HCT116 (cell line): ENCODE data around the gene HCN3. TPM values are rescaled to one million over a fixed set of nuclear protein-coding genes. Genes with fewer than 3 reads are reported as not detected.
"Not testable (repeated sequence)": the region's sequence is repeated elsewhere in the genome, so short reads cannot be mapped to it uniquely, and the experiment has no call there.

ENCODE experiments used
- ATAC-seq: fragments of 200-7000 bp; cut with Tn5 transposase; 2 replicates; pipeline ENCODE4 v1.9.1; 2020; ENCODE audit warnings: mild to moderate bottlenecking, moderate library complexity
- BruUV-seq: library from RNA; stranded (reverse); fragments of 400-500 nt; replicated peaks from 2 replicates; lab custom pipeline; 2021; lab: Mats Ljungman, UMichigan
- CTCF ChIA-PET: fragments of 300-600 bp; sonication (Branson Sonifier 250); formaldehyde crosslinking; loops from one replicate; lab custom pipeline; 2021; ENCODE audit warnings: antibody characterized with exemption; lab: Charles Lee
- POLR2A ChIA-PET: fragments of 300-600, 350-600 bp; sonication (Branson Sonifier 250); formaldehyde crosslinking; loops from one replicate; lab custom pipeline; 2021; ENCODE audit warnings: antibody characterized with exemption; lab: Charles Lee
- RAD21 ChIA-PET, 2 experiments: fragments of 300-600 bp; sonication (Branson Sonifier 250); formaldehyde crosslinking; loops; one replicate each; lab custom pipeline; 2023; ENCODE audit warnings: low total read pairs in 2 of 2; ENCODE audit not compliant: uncharacterized antibody in 2 of 2, unreplicated experiment in 2 of 2, low non-redundant PET in 1 of 2; lab: Charles Lee
- DNase-seq: peaks from one replicate; pipeline ENCODE4 v3.0.0-alpha.2; 2010; ENCODE audit warnings: low read depth, low spot score
- H2AFZ ChIP-seq: fragments of 200-600 bp; shearing (Covaris generic), sonication (generic); 2 replicates; pipeline ENCODE4 v1.6.1; 2017; ENCODE audit warnings: low read depth, mixed run types, mixed read lengths, antibody characterized with exemption, low read length; ENCODE audit not compliant: poor library complexity, severe bottlenecking
- H3K27ac ChIP-seq: 2 replicates; pipeline ENCODE4 v1.5.1; 2012; ENCODE audit warnings: low read depth, low read length
- H3K27me3 ChIP-seq: fragments of 200-600 bp; sonication (generic); 2 replicates; pipeline ENCODE4 v1.6.1; 2016; ENCODE audit warnings: mixed run types, low read length, mixed read lengths; ENCODE audit not compliant: insufficient read depth
- H3K36me3 ChIP-seq, 2 experiments: fragments of 200-500 bp in 1 of 2; fragments of 200-600 bp in 1 of 2; sonication (Bioruptor generic) in 1 of 2; sonication (generic) in 1 of 2; 2 replicates each; pipeline versions ENCODE4 v1.5.1 to v1.6.1; 2014 to 2016; ENCODE audit warnings: low read length in 2 of 2, inconsistent platforms in 1 of 2, mixed read lengths in 1 of 2, mixed run types in 1 of 2; ENCODE audit not compliant: insufficient read depth in 2 of 2, control insufficient read depth in 1 of 2
- H3K4me1 ChIP-seq, 2 experiments: fragments of 200-600 bp in 1 of 2; sonication (generic) in 1 of 2; 2 replicates each; pipeline versions ENCODE4 v1.5.1 to v1.6.1; 2012 to 2017; ENCODE audit warnings: low read length in 2 of 2, inconsistent platforms in 1 of 2, mild to moderate bottlenecking in 1 of 2, mixed read lengths in 1 of 2, mixed run types in 1 of 2, moderate library complexity in 1 of 2; ENCODE audit not compliant: insufficient read depth in 2 of 2, control insufficient read depth in 1 of 2
- H3K4me2 ChIP-seq: fragments of 200-600 bp; sonication (generic); 2 replicates; pipeline ENCODE4 v1.6.1; 2017; ENCODE audit warnings: mixed run types, low read length, mixed read lengths
- H3K4me3 ChIP-seq, 2 experiments: fragments of 200-600 bp in 1 of 2; sonication (generic) in 1 of 2; replicated peaks in 1 of 2; 2 replicates each; pipeline ENCODE4 v1.5.1; 2011 to 2016; ENCODE audit warnings: low read length in 2 of 2, control low read depth in 1 of 2, low read depth in 1 of 2, mild to moderate bottlenecking in 1 of 2, mixed read lengths in 1 of 2, mixed run types in 1 of 2
- H3K79me2 ChIP-seq: fragments of 200-600 bp; sonication (generic); 2 replicates; pipeline ENCODE4 v1.6.1; 2017; ENCODE audit warnings: mild to moderate bottlenecking, mixed run types, low read length, moderate library complexity, mixed read lengths; ENCODE audit not compliant: insufficient read depth
- H3K9ac ChIP-seq: fragments of 200-600 bp; sonication (generic); 2 replicates; pipeline ENCODE4 v1.6.1; 2016; ENCODE audit warnings: low read length, mixed read lengths
- H3K9me2 ChIP-seq: fragments of 200-600 bp; sonication (generic), shearing (Covaris generic); 2 replicates; pipeline ENCODE4 v1.6.1; 2017; ENCODE audit warnings: mixed run types, mild to moderate bottlenecking, moderate library complexity; ENCODE audit not compliant: insufficient read depth
- H3K9me3 ChIP-seq, 2 experiments: fragments of 200-500 bp in 1 of 2; fragments of 200-600 bp in 1 of 2; sonication (Bioruptor generic) in 1 of 2; sonication (generic) in 1 of 2; 2 replicates each; pipeline ENCODE4 v1.6.1; 2014 to 2017; ENCODE audit warnings: low read length in 2 of 2, mixed read lengths in 2 of 2, inconsistent platforms in 1 of 2, low read depth in 1 of 2, mild to moderate bottlenecking in 1 of 2, mixed run types in 1 of 2, moderate library complexity in 1 of 2; ENCODE audit not compliant: control insufficient read depth in 1 of 2, insufficient read depth in 1 of 2
- H4K20me1 ChIP-seq: fragments of 200-600 bp; sonication (generic), shearing (Covaris generic); 2 replicates; pipeline ENCODE4 v1.6.1; 2017; ENCODE audit warnings: mixed run types, mild to moderate bottlenecking, moderate library complexity; ENCODE audit not compliant: insufficient read depth
- EGR1 ChIP-seq: IDR thresholded peaks from 2 replicates; pipeline ENCODE4 v1.6.1; 2012; ENCODE audit warnings: low read depth
- ELF1 ChIP-seq: IDR thresholded peaks from 2 replicates; pipeline ENCODE4 v1.6.1; 2012; ENCODE audit warnings: low read depth, borderline replicate concordance
- EZH2 ChIP-seq: fragments of 200-600 bp; sonication (generic); IDR thresholded peaks from 2 replicates; pipeline ENCODE4 v1.6.1; 2017; ENCODE audit warnings: antibody characterized with exemption, mixed run types
- POLR2A ChIP-seq: IDR thresholded peaks from 2 replicates; pipeline ENCODE4 v1.7.0; 2011; ENCODE audit warnings: borderline replicate concordance; ENCODE audit not compliant: insufficient read depth, insufficient read length; ENCODE audit errors: extremely low read depth
- POLR2AphosphoS5 ChIP-seq: IDR thresholded peaks from 2 replicates; pipeline ENCODE4 v1.6.1; 2011; ENCODE audit warnings: mild to moderate bottlenecking, low read depth, low read length, moderate library complexity
- SIN3A ChIP-seq: IDR thresholded peaks from 2 replicates; pipeline ENCODE4 v1.6.1; 2012; ENCODE audit warnings: low read depth
- SRF ChIP-seq: IDR thresholded peaks from 2 replicates; pipeline ENCODE4 v1.6.1; 2012; ENCODE audit warnings: low read depth
- TCF7L2 ChIP-seq: IDR thresholded peaks from 2 replicates; pipeline ENCODE4 v1.7.0; 2011; ENCODE audit warnings: borderline replicate concordance, inconsistent platforms; ENCODE audit not compliant: insufficient read depth, insufficient read length; ENCODE audit errors: extremely low read depth
- intact Hi-C: fragments of 100-400 bp; cut with micrococcal nuclease; formaldehyde crosslinking; loops from 2 replicates; pipeline ENCODE4 v1.10.0; 2022
- total RNA-seq: library from RNA; stranded (reverse); gene quantifications from one replicate; pipeline ENCODE4 v1.2.1, GENCODE V29; 2021; ENCODE audit not compliant: unreplicated experiment
- TF ChIP-seq, protein P1 (sequence below): IDR thresholded peaks from 2 replicates; pipeline ENCODE4 v1.6.1; 2012; ENCODE audit warnings: low read depth

HCN3 gene
- total RNA-seq, 1 experiment from 2014 or later, result 8.5 TPM

DNA sequence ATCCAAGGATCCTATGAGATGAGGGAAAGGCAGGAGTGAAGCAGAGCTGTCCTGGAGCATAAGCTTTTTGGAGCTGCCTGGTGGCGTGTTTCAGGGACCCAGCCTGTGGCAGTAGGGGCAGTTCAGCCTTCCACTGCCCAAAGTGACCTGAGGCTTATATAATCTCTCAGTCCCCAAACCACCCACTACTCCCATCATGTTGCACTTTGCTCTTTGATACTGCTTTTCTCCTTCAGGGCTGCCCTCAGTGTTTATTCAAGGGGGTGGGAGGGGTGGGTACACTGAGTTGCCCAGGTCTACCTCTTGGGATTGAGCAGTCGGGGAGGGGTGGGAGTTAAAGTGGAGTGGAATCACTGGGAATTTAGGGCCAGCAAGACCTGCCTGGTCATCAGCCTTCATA lies 9.3 kb downstream of the HCN3 start (continued):
- TF ChIP-seq, protein P1, sequence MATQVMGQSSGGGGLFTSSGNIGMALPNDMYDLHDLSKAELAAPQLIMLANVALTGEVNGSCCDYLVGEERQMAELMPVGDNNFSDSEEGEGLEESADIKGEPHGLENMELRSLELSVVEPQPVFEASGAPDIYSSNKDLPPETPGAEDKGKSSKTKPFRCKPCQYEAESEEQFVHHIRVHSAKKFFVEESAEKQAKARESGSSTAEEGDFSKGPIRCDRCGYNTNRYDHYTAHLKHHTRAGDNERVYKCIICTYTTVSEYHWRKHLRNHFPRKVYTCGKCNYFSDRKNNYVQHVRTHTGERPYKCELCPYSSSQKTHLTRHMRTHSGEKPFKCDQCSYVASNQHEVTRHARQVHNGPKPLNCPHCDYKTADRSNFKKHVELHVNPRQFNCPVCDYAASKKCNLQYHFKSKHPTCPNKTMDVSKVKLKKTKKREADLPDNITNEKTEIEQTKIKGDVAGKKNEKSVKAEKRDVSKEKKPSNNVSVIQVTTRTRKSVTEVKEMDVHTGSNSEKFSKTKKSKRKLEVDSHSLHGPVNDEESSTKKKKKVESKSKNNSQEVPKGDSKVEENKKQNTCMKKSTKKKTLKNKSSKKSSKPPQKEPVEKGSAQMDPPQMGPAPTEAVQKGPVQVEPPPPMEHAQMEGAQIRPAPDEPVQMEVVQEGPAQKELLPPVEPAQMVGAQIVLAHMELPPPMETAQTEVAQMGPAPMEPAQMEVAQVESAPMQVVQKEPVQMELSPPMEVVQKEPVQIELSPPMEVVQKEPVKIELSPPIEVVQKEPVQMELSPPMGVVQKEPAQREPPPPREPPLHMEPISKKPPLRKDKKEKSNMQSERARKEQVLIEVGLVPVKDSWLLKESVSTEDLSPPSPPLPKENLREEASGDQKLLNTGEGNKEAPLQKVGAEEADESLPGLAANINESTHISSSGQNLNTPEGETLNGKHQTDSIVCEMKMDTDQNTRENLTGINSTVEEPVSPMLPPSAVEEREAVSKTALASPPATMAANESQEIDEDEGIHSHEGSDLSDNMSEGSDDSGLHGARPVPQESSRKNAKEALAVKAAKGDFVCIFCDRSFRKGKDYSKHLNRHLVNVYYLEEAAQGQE, result no peak
- TF ChIP-seq EGR1, result no peak
- no peak for TF ChIP-seq POLR2AphosphoS5
- no peak for TF ChIP-seq POLR2A
- no peak for TF ChIP-seq ELF1
- no peak for TF ChIP-seq SIN3A

DNA sequence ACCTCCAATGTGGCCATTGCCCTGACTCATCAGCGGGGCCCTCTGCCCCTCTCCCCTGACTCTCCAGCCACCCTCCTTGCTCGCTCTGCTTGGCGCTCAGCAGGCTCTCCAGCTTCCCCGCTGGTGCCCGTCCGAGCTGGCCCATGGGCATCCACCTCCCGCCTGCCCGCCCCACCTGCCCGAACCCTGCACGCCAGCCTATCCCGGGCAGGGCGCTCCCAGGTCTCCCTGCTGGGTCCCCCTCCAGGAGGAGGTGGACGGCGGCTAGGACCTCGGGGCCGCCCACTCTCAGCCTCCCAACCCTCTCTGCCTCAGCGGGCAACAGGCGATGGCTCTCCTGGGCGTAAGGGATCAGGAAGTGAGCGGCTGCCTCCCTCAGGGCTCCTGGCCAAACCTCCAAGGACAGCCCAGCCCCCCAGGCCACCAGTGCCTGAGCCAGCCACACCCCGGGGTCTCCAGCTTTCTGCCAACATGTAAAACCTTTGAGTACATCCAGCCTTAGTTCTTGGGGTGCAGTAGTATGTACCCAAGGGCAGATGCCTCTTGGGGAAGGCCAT lies 10.8 kb downstream of the HCN3 start:
- ATAC-seq, result no peak
- Histone ChIP-seq H4K20me1 (no peaks in the 10 kb centered on the region), H3K4me2 (no peak overlapping the region), H3K4me1 (no peaks in the 10 kb centered on the region), H2AFZ (no peak overlapping the region), H3K27ac (no peak overlapping the region), H3K9me2 (no peaks in the 10 kb centered on the region), H3K27me3 (no peaks in the 10 kb centered on the region), H3K9me3 (no peaks in the 10 kb centered on the region), H3K4me3 (no peak overlapping the region), H3K36me3 (no peaks in the 10 kb centered on the region), H3K79me2 (no peaks in the 10 kb centered on the region), H3K9ac (no peak overlapping the region)
- intact Hi-C loops, result no loop called here
- ChIA-PET POLR2A (interaction anchor here (0.6 to 0.7 kb wide), 2 partner anchors 15 to 249 kb away, joined by 4 read pairs; partner anchors contain the start of gene CLK2), CTCF (no interaction called here), RAD21 (no interaction called here)
- DNase-seq, result no peak
- no peak for TF ChIP-seq TCF7L2
- TF ChIP-seq SRF, result no peak
- TF ChIP-seq EZH2, result no peak
- no TSS peak for BruUV-seq

DNA sequence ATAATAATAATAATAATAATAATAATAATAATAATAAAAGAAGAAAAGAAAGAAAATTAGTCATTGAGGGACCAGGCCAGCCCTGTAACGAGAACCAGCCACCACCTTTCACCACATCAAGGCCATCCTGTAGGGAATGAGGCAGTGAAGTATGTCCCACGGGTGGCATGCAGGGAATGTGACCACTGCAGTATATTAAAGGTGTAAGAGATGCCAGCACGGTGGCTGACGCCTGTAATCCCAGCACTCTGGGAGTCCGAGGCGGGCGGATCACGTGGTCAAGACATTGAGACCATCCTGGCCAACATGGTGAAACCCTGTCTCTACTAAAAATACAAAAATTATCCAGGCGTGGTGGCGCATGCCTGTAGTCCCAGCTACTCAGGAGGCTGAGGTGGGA lies 13.7 kb downstream of the HCN3 start:
- CTCF ChIA-PET, BruUV-seq, H3K9me3 ChIP-seq, H4K20me1 ChIP-seq, H3K4me2 ChIP-seq, H3K9ac ChIP-seq, H3K9me2 ChIP-seq, H3K79me2 ChIP-seq, H2AFZ ChIP-seq, H3K4me1 ChIP-seq, RAD21 ChIA-PET, H3K36me3 ChIP-seq, H3K4me3 ChIP-seq, ATAC-seq, POLR2A ChIA-PET, H3K27me3 ChIP-seq, DNase-seq, H3K27ac ChIP-seq, intact Hi-C loops: not testable (repeated sequence)
